WTC11 (cell line): ENCODE data around the gene TMPRSS2. TPM values are rescaled to one million over a fixed set of nuclear protein-coding genes. Genes with fewer than 3 reads are reported as not detected.

Experiments
- ATAC-seq: fragments of 200-7000 bp; cut with Tn5 transposase; 2 replicates; pipeline ENCODE4 v1.10.0; 2021; ENCODE audit warnings: mild to moderate bottlenecking, moderate library complexity
- CTCF ChIA-PET: fragments of 300-600 bp; sonication (Branson Sonifier 250); formaldehyde crosslinking; loops from one replicate; lab custom pipeline; 2021; ENCODE audit warnings: antibody characterized with exemption; lab: Charles Lee
- POLR2A ChIA-PET: fragments of 350-600 bp; sonication (Branson Sonifier 250); formaldehyde crosslinking; loops from one replicate; lab custom pipeline; 2021; ENCODE audit warnings: antibody characterized with exemption; lab: Charles Lee
- DNase-seq: peaks from one replicate; pipeline ENCODE4 v3.0.0; 2021; ENCODE audit warnings: low spot score
- H3K27ac Mint-ChIP-seq: 2 replicates; pipeline ENCODE4 v1.8.0; 2021; ENCODE audit warnings: mixed read lengths
- H3K27me3 Mint-ChIP-seq: 2 replicates; pipeline ENCODE4 v1.8.0; 2021; ENCODE audit warnings: low read depth, mild to moderate bottlenecking, moderate library complexity, mixed read lengths
- H3K36me3 Mint-ChIP-seq: 2 replicates; pipeline ENCODE4 v1.8.0; 2021; ENCODE audit warnings: mixed read lengths
- H3K4me1 Mint-ChIP-seq: 2 replicates; pipeline ENCODE4 v1.8.0; 2022; ENCODE audit warnings: mixed read lengths
- H3K4me3 Mint-ChIP-seq: 2 replicates; pipeline ENCODE4 v1.8.0; 2021; ENCODE audit warnings: mild to moderate bottlenecking, moderate library complexity, mixed read lengths
- H3K9me3 Mint-ChIP-seq: 2 replicates; pipeline ENCODE4 v1.8.0; 2021; ENCODE audit warnings: mixed read lengths
- AFF4 ChIP-seq: sonication (generic); formaldehyde crosslinking; IDR thresholded peaks from 2 replicates; pipeline ENCODE4 v1.8.1; 2023; ENCODE audit warnings: mild to moderate bottlenecking, missing genetic modification reagents, borderline replicate concordance
- AR ChIP-seq: fragments of 250-450 bp; sonication (Bioruptor Pico); IDR thresholded peaks from 2 replicates; pipeline ENCODE4 v1.9.0; 2021; ENCODE audit warnings: mild to moderate bottlenecking
- ARID4B ChIP-seq: sonication (generic); formaldehyde crosslinking; IDR thresholded peaks from 2 replicates; pipeline ENCODE4 v1.8.0; 2023; ENCODE audit warnings: missing genetic modification reagents, mild to moderate bottlenecking, borderline replicate concordance
- ATF3 ChIP-seq: sonication (generic); formaldehyde crosslinking; conservative IDR thresholded peaks from 2 replicates; pipeline ENCODE4 v1.8.1; 2022; ENCODE audit warnings: mild to moderate bottlenecking, missing genetic modification reagents
- E2F1 ChIP-seq: sonication (generic); formaldehyde crosslinking; IDR thresholded peaks from 2 replicates; pipeline ENCODE4 v1.8.0; 2022; ENCODE audit warnings: mild to moderate bottlenecking, missing genetic modification reagents
- FOXP4 ChIP-seq: sonication (generic); formaldehyde crosslinking; IDR thresholded peaks from 2 replicates; pipeline ENCODE4 v1.8.0; 2022; ENCODE audit warnings: mild to moderate bottlenecking, missing genetic modification reagents
- IRF1 ChIP-seq: sonication (generic); formaldehyde crosslinking; IDR thresholded peaks from 2 replicates; pipeline ENCODE4 v1.8.0; 2023; ENCODE audit warnings: missing genetic modification reagents
- MYBL2 ChIP-seq: sonication (generic); formaldehyde crosslinking; IDR thresholded peaks from 2 replicates; pipeline ENCODE4 v1.8.1; 2023; ENCODE audit warnings: mild to moderate bottlenecking, moderate library complexity, missing genetic modification reagents
- NFE2L1 ChIP-seq: sonication (generic); formaldehyde crosslinking; IDR thresholded peaks from 2 replicates; pipeline ENCODE4 v1.8.1; 2023; ENCODE audit warnings: missing genetic modification reagents
- PRRX2 ChIP-seq: fragments of 250-450 bp; sonication (Bioruptor Pico); IDR thresholded peaks from 2 replicates; pipeline ENCODE4 v1.8.0; 2021; ENCODE audit warnings: mild to moderate bottlenecking
- SMAD3 ChIP-seq: sonication (generic); formaldehyde crosslinking; IDR thresholded peaks from 2 replicates; pipeline ENCODE4 v1.8.0; 2022; ENCODE audit warnings: missing genetic modification reagents, mild to moderate bottlenecking, borderline replicate concordance
- ZNF281 ChIP-seq: sonication (generic); formaldehyde crosslinking; IDR thresholded peaks from 2 replicates; pipeline ENCODE4 v1.8.0; 2023; ENCODE audit warnings: mild to moderate bottlenecking, missing genetic modification reagents
- ZNF396 ChIP-seq: fragments of 250-450 bp; sonication (Bioruptor Pico); IDR thresholded peaks from 2 replicates; pipeline ENCODE4 v1.8.0; 2021; ENCODE audit warnings: mild to moderate bottlenecking, moderate library complexity, borderline replicate concordance
- total RNA-seq: library from RNA; stranded (reverse); gene quantifications from 3 replicates; pipeline ENCODE4 v1.2.3, GENCODE V29; 2021

TMPRSS2 gene
- total RNA-seq, 1 experiment from 2014 or later = 8.5 TPM

GRCh38 chr21:41481191-41481590 is 26.8 kb downstream of the TMPRSS2 start (continued):
- TF ChIP-seq AR (CRISPR knock-in tag) (no peak), SMAD3 (CRISPR knock-in tag) (no peak), FOXP4 (CRISPR knock-in tag) (no peak), PRRX2 (CRISPR knock-in tag) (no peak), NFE2L1 (CRISPR knock-in tag) (no peak)

- no peaks in the 10 kb centered on the region for H3K36me3 Mint-ChIP-seq
- peak overlapping the region; percentile 41; the same call in 1 of the 2 replicates for H3K27ac Mint-ChIP-seq
- H3K9me3 Mint-ChIP-seq = no peaks in the 10 kb centered on the region
- DNase-seq (no peak), ATAC-seq (no peak)
- ChIA-PET POLR2A (no interaction called here), CTCF (interaction anchor here (1.7 to 2.4 kb wide), 2 partner anchors 20 to 197 kb away, joined by 3 to 6 read pairs; no protein-coding TSS in a partner anchor)
- no peak overlapping the region for H3K4me3 Mint-ChIP-seq
- TF ChIP-seq ZNF281 (CRISPR knock-in tag) = no peak
- no peak for TF ChIP-seq IRF1 (CRISPR knock-in tag)
- no peak for TF ChIP-seq ATF3
- no peak for TF ChIP-seq ZNF396 (CRISPR knock-in tag)
- TF ChIP-seq MYBL2 = no peak
- no peak for TF ChIP-seq ARID4B
- no peak for TF ChIP-seq E2F1 (CRISPR knock-in tag)
- no peak for TF ChIP-seq AFF4 (CRISPR knock-in tag)
- peaks cover 46% of the 10 kb centered on the region for H3K4me1 Mint-ChIP-seq
- no peaks in the 10 kb centered on the region for H3K27me3 Mint-ChIP-seq
Measured at GRCh38 chr21:41480086-41480690, 27.8 kb downstream of the TMPRSS2 start.
